ENCODE results near the gene DDX18.

GRCh38 chr2:117856415-117857210 lies 42.1 kb downstream of the DDX18 start:
- TF ChIP-seq, protein P1, sequence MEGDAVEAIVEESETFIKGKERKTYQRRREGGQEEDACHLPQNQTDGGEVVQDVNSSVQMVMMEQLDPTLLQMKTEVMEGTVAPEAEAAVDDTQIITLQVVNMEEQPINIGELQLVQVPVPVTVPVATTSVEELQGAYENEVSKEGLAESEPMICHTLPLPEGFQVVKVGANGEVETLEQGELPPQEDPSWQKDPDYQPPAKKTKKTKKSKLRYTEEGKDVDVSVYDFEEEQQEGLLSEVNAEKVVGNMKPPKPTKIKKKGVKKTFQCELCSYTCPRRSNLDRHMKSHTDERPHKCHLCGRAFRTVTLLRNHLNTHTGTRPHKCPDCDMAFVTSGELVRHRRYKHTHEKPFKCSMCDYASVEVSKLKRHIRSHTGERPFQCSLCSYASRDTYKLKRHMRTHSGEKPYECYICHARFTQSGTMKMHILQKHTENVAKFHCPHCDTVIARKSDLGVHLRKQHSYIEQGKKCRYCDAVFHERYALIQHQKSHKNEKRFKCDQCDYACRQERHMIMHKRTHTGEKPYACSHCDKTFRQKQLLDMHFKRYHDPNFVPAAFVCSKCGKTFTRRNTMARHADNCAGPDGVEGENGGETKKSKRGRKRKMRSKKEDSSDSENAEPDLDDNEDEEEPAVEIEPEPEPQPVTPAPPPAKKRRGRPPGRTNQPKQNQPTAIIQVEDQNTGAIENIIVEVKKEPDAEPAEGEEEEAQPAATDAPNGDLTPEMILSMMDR (conservative IDR thresholded peaks at IDR 0.05; ENCODE audit: low read depth, low read length) = no peak
- TF ChIP-seq EZH2 (IDR thresholded peaks at IDR 0.05; ENCODE audit: borderline replicate concordance, low read depth, low read length, poor library complexity, severe bottlenecking) = no peak

Data from A673 (cell line).